DOHH2 (cell line): ENCODE results near the gene REXO1.

Experiments
- H3F3A ChIP-seq: fragments of 200-600 bp; sonication (generic), shearing (Covaris generic); 2 replicates; pipeline ENCODE4 v1.6.0; 2016; ENCODE audit warnings: antibody characterized with exemption, mild to moderate bottlenecking; ENCODE audit not compliant: control insufficient read depth, insufficient read depth
- H3K27ac ChIP-seq: fragments of 200-600 bp; sonication (generic); 2 replicates; pipeline ENCODE4 v1.5.1; 2014; ENCODE audit warnings: low read depth, mild to moderate bottlenecking, low read length, moderate library complexity
- H3K27me3 ChIP-seq: fragments of 200-600 bp; sonication (generic); 2 replicates; pipeline ENCODE4 v1.6.1; 2014; ENCODE audit warnings: mild to moderate bottlenecking, low read length, mixed read lengths; ENCODE audit not compliant: control insufficient read depth
- H3K36me3 ChIP-seq: fragments of 200-600 bp; sonication (generic); 2 replicates; pipeline ENCODE4 v1.6.1; 2014; ENCODE audit warnings: mild to moderate bottlenecking, low read length, moderate library complexity, mixed read lengths; ENCODE audit not compliant: control insufficient read depth
- H3K4me1 ChIP-seq: fragments of 200-600 bp; sonication (generic); 2 replicates; pipeline ENCODE4 v1.6.1; 2014; ENCODE audit warnings: mild to moderate bottlenecking, low read length, mixed read lengths; ENCODE audit not compliant: control insufficient read depth
- H3K4me2 ChIP-seq: fragments of 200-600 bp; sonication (generic); 2 replicates; pipeline ENCODE4 v1.6.0; 2014; ENCODE audit warnings: mild to moderate bottlenecking, low read length, moderate library complexity
- H3K4me3 ChIP-seq: fragments of 200-600 bp; sonication (generic); 2 replicates; pipeline ENCODE4 v1.5.1; 2014; ENCODE audit warnings: mild to moderate bottlenecking, low read length, mixed read lengths
- H3K79me2 ChIP-seq: fragments of 200-600 bp; sonication (generic); 2 replicates; pipeline ENCODE4 v1.6.1; 2014; ENCODE audit warnings: mild to moderate bottlenecking, low read length, mixed read lengths; ENCODE audit not compliant: control insufficient read depth
- H3K9me2 ChIP-seq: fragments of 200-600 bp; sonication (generic); replicated peaks from 2 replicates; pipeline ENCODE4 v1.6.1; 2014; ENCODE audit warnings: mild to moderate bottlenecking, low read length, mixed read lengths; ENCODE audit not compliant: control insufficient read depth
- H3K9me3 ChIP-seq: fragments of 200-600 bp; sonication (generic); 2 replicates; pipeline ENCODE4 v1.6.1; 2014; ENCODE audit warnings: antibody characterized with exemption, low read length, mixed read lengths; ENCODE audit not compliant: control insufficient read depth, insufficient read depth
- H4K20me1 ChIP-seq: fragments of 200-600 bp; sonication (generic); 2 replicates; pipeline ENCODE4 v1.6.0; 2014; ENCODE audit warnings: low read depth, mild to moderate bottlenecking, antibody characterized with exemption, low read length, moderate library complexity; ENCODE audit not compliant: control insufficient read depth, insufficient read depth
- CTCF ChIP-seq: fragments of 200-600 bp; sonication (generic); IDR thresholded peaks from one replicate; pipeline ENCODE4 v1.5.1; 2014; ENCODE audit warnings: antibody characterized with exemption, mild to moderate bottlenecking, low read depth, low read length; ENCODE audit not compliant: poor library complexity, severe bottlenecking
- EZH2phosphoT487 ChIP-seq: fragments of 200-600 bp; sonication (generic); IDR thresholded peaks from 2 replicates; pipeline ENCODE4 v1.6.1; 2017; ENCODE audit warnings: borderline replicate concordance, mild to moderate bottlenecking, antibody characterized with exemption, low read length, moderate library complexity, mixed read lengths

Gene REXO1

GRCh38 chr19:1849886-1850398, 1.7 kb upstream of the REXO1 start:
- Histone ChIP-seq H3F3A (peaks cover 3% of the 10 kb centered on the region; the same call in 1 of the 2 replicates), H4K20me1 (peaks cover 27% of the 10 kb centered on the region; the same call in 1 of the 2 replicates), H3K9me3 (no peaks in the 10 kb centered on the region), H3K36me3 (peaks cover 38% of the 10 kb centered on the region), H3K27me3 (no peaks in the 10 kb centered on the region), H3K4me2 (no peak overlapping the region), H3K9me2 (no peaks in the 10 kb centered on the region), H3K4me3 (no peak overlapping the region), H3K4me1 (peaks cover 62% of the 10 kb centered on the region), H3K79me2 (peaks cover 78% of the 10 kb centered on the region), H3K27ac (no peak overlapping the region)
- TF ChIP-seq EZH2phosphoT487 (no peak), CTCF (no peak)

- Histone ChIP-seq H3K27me3 (no peaks in the 10 kb centered on the region), H3K79me2 (peaks cover 78% of the 10 kb centered on the region), H3K4me2 (peak overlapping the region; percentile 31), H4K20me1 (peaks cover 33% of the 10 kb centered on the region), H3K27ac (peak overlapping the region; percentile 82; the same call in 1 of the 2 replicates), H3K4me3 (peak overlapping the region; percentile 96), H3K36me3 (peaks cover 42% of the 10 kb centered on the region), H3K9me2 (no peaks in the 10 kb centered on the region), H3F3A (peaks cover 3% of the 10 kb centered on the region; the same call in 1 of the 2 replicates), H3K9me3 (no peaks in the 10 kb centered on the region), H3K4me1 (peaks cover 53% of the 10 kb centered on the region)
- TF ChIP-seq EZH2phosphoT487 (no peak), CTCF (no peak)
Observed at GRCh38 chr19:1849132-1849474, 820 bp upstream of the REXO1 start.

- no peak for TF ChIP-seq EZH2phosphoT487
- no peak for TF ChIP-seq CTCF
- Histone ChIP-seq H3K9me3 (no peaks in the 10 kb centered on the region), H3K4me3 (peak overlapping the region; percentile 96), H3K4me1 (peaks cover 41% of the 10 kb centered on the region), H3F3A (peaks cover 3% of the 10 kb centered on the region; the same call in 1 of the 2 replicates), H3K79me2 (peaks cover 78% of the 10 kb centered on the region), H3K36me3 (peaks cover 45% of the 10 kb centered on the region), H3K27me3 (no peaks in the 10 kb centered on the region), H4K20me1 (peaks cover 31% of the 10 kb centered on the region), H3K4me2 (peak overlapping the region; percentile 94), H3K27ac (peak overlapping the region; percentile 82), H3K9me2 (no peaks in the 10 kb centered on the region)
Observed at GRCh38 chr19:1847684-1848398, 442 bp downstream of the REXO1 start.
